Right lobe of liver (tissue), 6 donors: ENCODE results near the gene SLC44A5. TPM values are rescaled to one million over a fixed set of nuclear protein-coding genes. Genes with fewer than 3 reads are reported as not detected.

Experiments
- ATAC-seq, 4 donors: fragments of 200-7000 bp; cut with Tn5 transposase; one replicate each; pipeline ENCODE4 v1.9.1; 2020; ENCODE audit warnings: mild to moderate bottlenecking in 4 of 4, moderate library complexity in 4 of 4
- DNase-seq, 3 donors: peaks; one replicate each; pipeline ENCODE4 v3.0.0-alpha.2; 2020
- H3K27ac ChIP-seq, 3 donors: fragments of 200-600 bp; one replicate each; pipeline ENCODE4 v1.8.0; 2022
- H3K27me3 ChIP-seq, 2 donors: fragments of 200-600 bp; one replicate each; pipeline ENCODE4 v1.8.0; 2022
- H3K36me3 ChIP-seq, 4 donors: fragments of 200-600 bp; sonication (generic) in 1 of 4; one replicate each; pipeline versions ENCODE4 v1.5.1 to v1.8.0; 2017 to 2022; ENCODE audit warnings: control low read depth in 1 of 4
- H3K4me1 ChIP-seq, 4 donors: fragments of 200-600 bp; sonication (generic) in 1 of 4; one replicate each; pipeline versions ENCODE4 v1.5.1 to v1.8.0; 2017 to 2022; ENCODE audit warnings: control low read depth in 1 of 4
- H3K4me3 ChIP-seq, 3 donors: fragments of 200-600 bp; one replicate each; pipeline ENCODE4 v1.8.0; 2022
- H3K9me3 ChIP-seq, 4 donors: fragments of 200-600 bp; sonication (generic) in 1 of 4; one replicate each; pipeline versions ENCODE4 v1.5.1 to v1.8.0; 2017 to 2022; ENCODE audit warnings: control low read depth in 1 of 4
- POLR2A ChIP-seq: fragments of 450-650 bp; IDR thresholded peaks from one replicate; pipeline ENCODE4 v1.6.1; 2017; ENCODE audit warnings: antibody characterized with exemption, mild to moderate bottlenecking
- WGBS: methylation state at CpG from one replicate; pipeline ENCODE4 v1.1.6; 2018; ENCODE audit warnings: low coverage, low lambda C conversion rate; ENCODE audit not compliant: insufficient coverage; ENCODE audit errors: missing lambda C conversion rate; 5-methylcytosine and 5-hydroxymethylcytosine counted together
- intact Hi-C, 2 donors: fragments of 100-400 bp; cut with DNase I; formaldehyde crosslinking; loops; one replicate each; pipeline versions ENCODE4 v1.11.2 to v1.14.1; 2022
- total RNA-seq, 6 experiments: library from RNA; depleted of rRNA in 2 of 6; stranded (reverse); fragments of >200 nt in 2 of 6; fragmentation: NEBNext Ultra II Directional in 3 of 6; extraction: Animal tissue kit (Norgen Biotek cat#: 25700) in 3 of 6; gene quantifications; one replicate each; pipeline versions ENCODE4 v1.1.0 to v1.2.4, GENCODE V29; 2016 to 2023
- TF ChIP-seq, protein P1 (sequence below), 4 donors: fragments of 200-600 bp in 3 of 4; fragments of 450-650 bp in 1 of 4; IDR thresholded peaks; one replicate each; pipeline versions ENCODE4 v1.5.1 to v1.8.0; 2016 to 2022; ENCODE audit warnings: antibody characterized with exemption in 4 of 4, mild to moderate bottlenecking in 2 of 4
- donor health status: DM: no; HTN: yes; CAD: no.
- donor health status: DM: no; HTN: no; CAD: no.
- donor health status: DM: no; HTN: no; CAD: no.
- donor health status: DM: no; HTN: yes; CAD: no.
- donor health status: DM: no; HTN: yes; CAD: no.

SLC44A5 gene
- total RNA-seq, 6 experiments from 2014 or later, result 0.14 to 1.4 (median 0.59) TPM; not detected in 1

DNA sequence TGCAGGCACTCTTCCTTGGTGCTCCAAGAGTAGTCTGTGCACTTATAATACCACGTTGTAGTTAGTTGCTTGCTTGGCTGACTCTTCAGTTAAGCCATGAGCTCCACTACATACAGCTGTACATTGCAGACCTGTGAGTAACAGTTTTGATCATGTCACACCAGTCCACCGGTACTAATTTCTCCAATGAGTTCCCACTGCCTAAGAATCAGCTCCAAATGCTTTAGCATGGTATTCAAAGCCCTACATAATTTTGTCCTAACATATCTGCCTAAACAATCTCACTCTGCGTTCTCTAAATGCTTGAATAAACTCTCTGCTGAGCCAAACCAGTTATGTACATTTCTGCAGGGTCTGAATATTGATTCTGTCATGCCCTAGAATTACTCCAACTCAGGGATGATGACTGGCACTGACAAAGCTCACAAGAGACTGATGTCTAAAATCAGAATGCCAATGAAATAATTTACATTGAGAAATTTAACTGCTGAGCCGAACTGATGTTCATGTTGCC, 276.0 kb downstream of the SLC44A5 start:
- 47% methylated on average over 4 of the region's 4 CpGs for WGBS
- no peak for TF ChIP-seq POLR2A
- TF ChIP-seq, protein P1, sequence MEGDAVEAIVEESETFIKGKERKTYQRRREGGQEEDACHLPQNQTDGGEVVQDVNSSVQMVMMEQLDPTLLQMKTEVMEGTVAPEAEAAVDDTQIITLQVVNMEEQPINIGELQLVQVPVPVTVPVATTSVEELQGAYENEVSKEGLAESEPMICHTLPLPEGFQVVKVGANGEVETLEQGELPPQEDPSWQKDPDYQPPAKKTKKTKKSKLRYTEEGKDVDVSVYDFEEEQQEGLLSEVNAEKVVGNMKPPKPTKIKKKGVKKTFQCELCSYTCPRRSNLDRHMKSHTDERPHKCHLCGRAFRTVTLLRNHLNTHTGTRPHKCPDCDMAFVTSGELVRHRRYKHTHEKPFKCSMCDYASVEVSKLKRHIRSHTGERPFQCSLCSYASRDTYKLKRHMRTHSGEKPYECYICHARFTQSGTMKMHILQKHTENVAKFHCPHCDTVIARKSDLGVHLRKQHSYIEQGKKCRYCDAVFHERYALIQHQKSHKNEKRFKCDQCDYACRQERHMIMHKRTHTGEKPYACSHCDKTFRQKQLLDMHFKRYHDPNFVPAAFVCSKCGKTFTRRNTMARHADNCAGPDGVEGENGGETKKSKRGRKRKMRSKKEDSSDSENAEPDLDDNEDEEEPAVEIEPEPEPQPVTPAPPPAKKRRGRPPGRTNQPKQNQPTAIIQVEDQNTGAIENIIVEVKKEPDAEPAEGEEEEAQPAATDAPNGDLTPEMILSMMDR (IDR thresholded peaks at IDR 0.05), result no peak
- H3K9me3 ChIP-seq, result no peaks in the 10 kb centered on the region

DNA sequence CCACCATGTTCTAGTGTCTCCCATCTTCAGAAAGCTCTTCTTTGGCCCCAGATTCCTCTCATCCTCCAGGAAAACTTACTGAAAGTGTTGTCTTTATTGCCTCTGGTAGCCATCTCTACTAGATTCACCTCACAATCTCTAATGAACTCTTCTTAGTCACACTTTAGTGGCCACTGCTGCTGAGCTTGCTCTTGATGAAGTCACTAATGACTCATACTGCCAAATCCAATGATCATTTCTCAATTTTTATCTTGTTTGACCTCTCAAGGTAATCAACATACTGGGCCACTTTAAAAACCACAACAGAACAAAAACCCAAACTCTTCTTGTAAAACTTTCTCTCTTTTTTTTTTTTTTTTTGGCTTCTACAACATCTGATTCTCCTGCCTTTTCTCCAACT, 280.3 kb downstream of the SLC44A5 start:
- no peak overlapping the region for H3K27ac ChIP-seq
- TF ChIP-seq, protein P1 (IDR thresholded peaks at IDR 0.05), result no peak
- TF ChIP-seq POLR2A, result no peak
- no peaks in the 10 kb centered on the region for H3K4me1 ChIP-seq
- no peaks in the 10 kb centered on the region for H3K36me3 ChIP-seq
- intact Hi-C loops, result no loop called here
- H3K4me3 ChIP-seq, result no peak overlapping the region
- no peak for DNase-seq
- H3K9me3 ChIP-seq, result no peaks in the 10 kb centered on the region
- ATAC-seq, result no peak
- H3K27me3 ChIP-seq, result no peaks in the 10 kb centered on the region

More for the DNA sequence above, 276.0 kb downstream of the SLC44A5 start:
- intact Hi-C loops, result no loop called here
- Histone ChIP-seq H3K27me3 (no peaks in the 10 kb centered on the region), H3K27ac (no peak overlapping the region), H3K4me3 (no peak overlapping the region), H3K36me3 (no peaks in the 10 kb centered on the region), H3K4me1 (no peaks in the 10 kb centered on the region)
- no peak for DNase-seq
- ATAC-seq, result no peak

DNA sequence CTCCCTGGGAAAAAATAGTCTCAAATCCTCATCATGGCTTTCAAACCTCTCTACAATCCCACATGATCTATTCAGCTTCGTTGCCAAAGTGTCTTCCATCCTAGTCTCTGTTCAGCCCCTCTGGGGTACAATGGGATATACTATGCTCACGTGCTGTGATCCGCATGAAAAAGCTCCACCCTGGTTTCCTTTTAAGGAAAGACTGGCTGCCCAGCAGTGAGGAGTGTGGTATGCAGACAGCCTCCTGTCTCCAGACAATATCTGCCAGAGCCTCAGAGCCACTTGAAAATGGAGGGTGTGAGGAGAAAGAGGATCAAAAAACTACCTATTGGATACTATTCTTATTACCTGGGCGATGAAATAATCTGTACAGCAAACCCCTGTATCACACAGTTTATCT, 282.2 kb downstream of the SLC44A5 start:
- DNase-seq (no peak), ATAC-seq (no peak)
- TF ChIP-seq, protein P1 (IDR thresholded peaks at IDR 0.05), result no peak
- no peak for TF ChIP-seq POLR2A
- intact Hi-C loops, result no loop called here
- no peaks in the 10 kb centered on the region for H3K9me3 ChIP-seq
- no peak overlapping the region for H3K27ac ChIP-seq
- H3K27me3 ChIP-seq, result no peaks in the 10 kb centered on the region
- H3K36me3 ChIP-seq, result no peaks in the 10 kb centered on the region
- H3K4me1 ChIP-seq, result no peaks in the 10 kb centered on the region
- whole genome bisulfite sequencing, result 29% methylated on average over 4 of the region's 4 CpGs
- no peak overlapping the region for H3K4me3 ChIP-seq

DNA sequence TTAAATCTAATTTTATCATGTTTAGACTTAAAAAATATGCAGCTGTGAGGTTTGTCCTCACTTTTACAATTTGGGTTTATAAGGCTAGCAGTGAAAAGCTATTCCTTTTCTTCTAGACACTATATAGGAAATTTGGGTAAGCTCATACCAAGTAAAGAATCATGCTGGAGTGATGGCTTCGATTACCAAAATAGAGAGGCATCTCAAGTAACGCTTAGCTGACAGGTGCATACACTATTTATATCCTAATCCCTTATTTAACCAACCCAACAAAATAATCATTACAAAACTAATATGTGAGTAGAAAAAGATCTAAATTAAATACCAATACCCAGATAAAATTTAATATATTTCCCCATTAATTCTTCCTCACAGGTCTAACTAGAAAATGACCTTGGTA, 283.5 kb downstream of the SLC44A5 start:
- ATAC-seq (no peak), DNase-seq (no peak)
- Histone ChIP-seq H3K27me3 (no peaks in the 10 kb centered on the region), H3K9me3 (no peaks in the 10 kb centered on the region), H3K27ac (no peak overlapping the region), H3K4me3 (no peak overlapping the region), H3K4me1 (no peaks in the 10 kb centered on the region), H3K36me3 (no peaks in the 10 kb centered on the region)
- WGBS, result 71% methylated on average over 2 of the region's 2 CpGs
- TF ChIP-seq POLR2A, result no peak
- TF ChIP-seq, protein P1 (IDR thresholded peaks at IDR 0.05), result no peak
- intact Hi-C loops, result no loop called here

DNA sequence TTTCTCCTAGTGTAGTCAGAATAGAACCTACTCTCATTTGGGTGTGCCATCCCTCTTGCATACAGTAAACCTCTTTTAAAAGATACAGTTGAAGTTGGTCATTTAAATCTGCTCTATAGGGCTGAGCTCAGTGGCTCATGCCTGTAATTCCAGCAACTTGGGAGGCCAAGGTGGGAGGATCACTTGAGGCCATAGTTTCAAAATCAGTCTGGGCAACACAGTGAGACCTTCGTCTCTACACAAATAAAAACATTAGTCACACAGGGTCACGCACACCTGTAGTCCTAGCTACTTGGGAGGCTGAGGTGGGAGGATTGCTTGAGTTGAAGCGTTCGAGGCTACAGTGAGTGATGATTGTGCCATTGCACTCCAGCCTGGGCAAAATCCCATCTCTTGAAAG, 292.9 kb downstream of the SLC44A5 start:
- Histone ChIP-seq H3K27ac (no peak overlapping the region), H3K9me3 (no peaks in the 10 kb centered on the region), H3K4me1 (no peaks in the 10 kb centered on the region), H3K4me3 (no peak overlapping the region), H3K36me3 (no peaks in the 10 kb centered on the region), H3K27me3 (no peaks in the 10 kb centered on the region)
- ATAC-seq (no peak), DNase-seq (no peak)
- WGBS, result 64% methylated on average over 4 of the region's 4 CpGs
- intact Hi-C loops, result no loop called here
- TF ChIP-seq POLR2A, result no peak
- TF ChIP-seq, protein P1 (IDR thresholded peaks at IDR 0.05), result no peak
